HG03159 (cell line): ENCODE results near the gene CAMSAP3.

ENCODE experiments used
- ATAC-seq: cut with Tn5 transposase; IDR thresholded peaks from one replicate; pipeline ENCODE4 v1.9.1; 2021; ENCODE audit warnings: mild to moderate bottlenecking, moderate library complexity; ENCODE audit not compliant: unreplicated experiment

Gene CAMSAP3

GRCh38 chr19:7612282-7613274 lies 16.9 kb downstream of the CAMSAP3 start:
- ATAC-seq, result no peak

GRCh38 chr19:7614859-7615741 lies 19.4 kb downstream of the CAMSAP3 start:
- ATAC-seq, result no peak

GRCh38 chr19:7617172-7617571 lies 21.5 kb downstream of the CAMSAP3 start:
- ATAC-seq, result no peak

- ATAC-seq, result no peak
These were observed 22.1 kb downstream of the CAMSAP3 start for GRCh38 chr19:7617735-7618134.

- no peak for ATAC-seq
These were observed 22.7 kb downstream of the CAMSAP3 start for GRCh38 chr19:7618348-7618747.

GRCh38 chr19:7618771-7619510 lies 23.3 kb downstream of the CAMSAP3 start:
- no peak for ATAC-seq

GRCh38 chr19:7619671-7620441 lies 24.2 kb downstream of the CAMSAP3 start:
- no peak for ATAC-seq

- no peak for ATAC-seq
These were observed 25.1 kb downstream of the CAMSAP3 start for GRCh38 chr19:7620442-7621412.

- no peak for ATAC-seq
These were observed 27.4 kb downstream of the CAMSAP3 start for GRCh38 chr19:7622933-7623685.

- no peak for ATAC-seq
These were observed 28.3 kb downstream of the CAMSAP3 start for GRCh38 chr19:7623725-7624603.

GRCh38 chr19:7624810-7625209 lies 29.1 kb downstream of the CAMSAP3 start:
- no peak for ATAC-seq

- ATAC-seq, result no peak
These were observed 30.2 kb downstream of the CAMSAP3 start for GRCh38 chr19:7625763-7626372.

GRCh38 chr19:7627166-7627565 lies 31.5 kb downstream of the CAMSAP3 start:
- no peak for ATAC-seq

GRCh38 chr19:7628589-7629311 lies 33.1 kb downstream of the CAMSAP3 start:
- no peak for ATAC-seq

GRCh38 chr19:7629347-7630054 lies 33.8 kb downstream of the CAMSAP3 start, which contains the start of the genes PET100 and XAB2:
PET100 (plus strand) TSS chr19:7629793; CDS start chr19:7629834, 41 bp downstream.
XAB2 (minus strand) TSS chr19:7629545; CDS start chr19:7629527, 18 bp downstream.
- peak; percentile 88 for ATAC-seq
